ENCODE data around the gene C1orf159. TPM values are rescaled to one million over a fixed set of nuclear protein-coding genes. Genes with fewer than 3 reads are reported as not detected.
"Not testable (repeated sequence)": the region's sequence is repeated elsewhere in the genome, so short reads cannot be mapped to it uniquely, and the experiment has no call there.

Gene C1orf159
- total RNA-seq, 1 donor from 2014 or later, result 9.7 TPM

DNA sequence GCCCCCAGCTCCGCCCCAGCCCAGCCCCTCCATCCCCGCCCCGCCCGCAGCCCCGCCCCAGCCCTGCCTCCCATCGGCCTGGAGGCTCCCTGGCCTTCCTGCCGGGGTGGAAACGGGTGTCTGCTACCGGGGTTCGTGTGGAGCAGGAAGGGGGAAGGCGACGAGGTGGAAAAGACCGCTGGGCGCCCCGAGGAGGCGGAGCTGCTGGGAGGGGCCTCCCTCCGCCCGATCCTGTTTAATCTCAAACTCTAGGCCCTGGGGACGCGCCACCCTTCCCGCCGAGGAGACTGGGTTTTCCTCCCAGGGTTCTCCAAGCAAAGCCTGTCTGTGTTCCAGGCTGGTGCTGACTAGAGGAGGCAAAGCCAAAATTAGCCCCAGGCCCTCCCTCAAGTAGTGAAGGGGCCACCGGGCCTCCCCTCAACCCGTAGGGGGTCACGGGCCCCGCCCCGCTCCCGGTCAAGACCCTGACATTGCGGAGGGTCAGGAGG lies 41.6 kb upstream of the C1orf159 start:
- Histone ChIP-seq H3K27me3 (no peaks in the 10 kb centered on the region), H3K9me3 (no peaks in the 10 kb centered on the region), H3K4me3 (peak overlapping the region; percentile 77), H3K4me1 (peaks cover 10% of the 10 kb centered on the region), H3K27ac (peak overlapping the region; percentile 98), H3K36me3 (no peaks in the 10 kb centered on the region)
- intact Hi-C loops (cut with DNase I), result no loop called here
- no peak for TF ChIP-seq CTCF (IDR thresholded peaks at IDR 0.05)
- ATAC-seq (peak; percentile 93), DNase-seq (peak; percentile 95)

DNA sequence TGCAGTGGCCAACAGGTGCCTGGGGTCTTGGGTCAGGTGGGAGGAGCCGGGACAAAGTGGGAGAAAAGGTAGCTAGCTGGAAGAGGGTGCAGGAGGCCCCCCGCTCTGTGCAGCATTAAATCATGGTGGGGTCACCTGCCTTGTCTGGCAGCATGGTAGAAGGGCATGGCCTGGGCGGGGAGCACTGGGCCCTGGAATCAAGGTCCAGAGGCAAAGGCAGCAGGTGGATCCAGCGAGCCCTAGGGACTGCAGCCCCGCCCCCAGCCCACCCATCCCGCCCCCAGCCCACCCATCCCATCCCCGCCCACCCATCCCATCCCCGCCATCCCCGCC lies 41.1 kb upstream of the C1orf159 start:
- Histone ChIP-seq H3K4me3 (no peak overlapping the region), H3K27ac (no peak overlapping the region), H3K36me3 (no peaks in the 10 kb centered on the region), H3K27me3 (no peaks in the 10 kb centered on the region), H3K9me3 (no peaks in the 10 kb centered on the region), H3K4me1 (peaks cover 10% of the 10 kb centered on the region)
- ATAC-seq, result no peak
- intact Hi-C loops (cut with DNase I), result no loop called here
- DNase-seq, result no peak
- TF ChIP-seq CTCF (IDR thresholded peaks at IDR 0.05), result no peak

DNA sequence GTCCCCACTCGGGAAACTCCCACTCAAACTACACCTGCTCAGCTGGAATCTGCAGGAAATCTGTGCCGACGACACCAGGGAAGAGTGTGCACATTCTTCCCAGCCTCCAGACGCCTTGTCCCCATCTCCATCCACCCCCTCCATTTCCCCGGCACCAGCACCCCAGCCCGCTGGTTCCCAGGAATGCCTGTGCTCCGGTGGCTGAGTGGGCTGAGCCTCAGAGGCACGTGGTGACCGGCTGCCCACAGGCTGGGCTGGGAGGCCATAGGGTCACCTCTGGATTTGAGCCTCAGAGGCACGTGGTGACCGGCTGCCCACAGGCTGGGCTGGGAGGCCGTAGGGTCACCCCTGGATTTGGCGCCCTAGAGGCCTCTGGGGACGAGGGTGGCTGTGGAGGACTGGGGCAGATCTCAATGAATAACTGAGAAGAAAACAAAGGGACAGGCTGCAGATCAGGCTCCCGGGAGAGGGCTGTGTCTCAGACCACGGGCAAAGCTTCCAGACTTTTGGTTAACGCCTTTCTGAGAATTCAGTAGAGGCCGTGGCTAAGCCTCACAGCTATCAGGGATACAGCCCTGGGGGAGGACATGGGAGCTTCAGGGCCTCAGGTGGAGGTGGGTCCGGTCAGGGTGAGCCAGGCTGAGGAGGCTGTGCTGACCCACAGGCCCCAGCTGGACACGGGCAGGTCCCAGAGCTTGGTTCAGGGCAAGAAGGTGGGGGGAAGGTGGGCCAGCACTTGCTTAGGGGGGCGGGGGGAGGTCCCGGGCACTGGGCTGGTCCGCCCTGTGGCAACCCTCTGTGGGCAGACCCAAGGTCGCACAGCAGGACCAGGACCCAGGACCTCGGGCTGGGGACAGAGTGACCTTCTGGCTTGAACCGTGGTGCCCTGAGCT lies 40.5 kb upstream of the C1orf159 start:
- ATAC-seq (no peak), DNase-seq (no peak)
- no peaks in the 10 kb centered on the region for H3K27me3 ChIP-seq
- H3K4me3 ChIP-seq, result no peak overlapping the region
- peaks cover 10% of the 10 kb centered on the region for H3K4me1 ChIP-seq
- no peaks in the 10 kb centered on the region for H3K36me3 ChIP-seq
- intact Hi-C loops (cut with DNase I), result no loop called here
- no peaks in the 10 kb centered on the region for H3K9me3 ChIP-seq
- H3K27ac ChIP-seq, result no peak overlapping the region
- TF ChIP-seq CTCF (IDR thresholded peaks at IDR 0.05), result no peak

DNA sequence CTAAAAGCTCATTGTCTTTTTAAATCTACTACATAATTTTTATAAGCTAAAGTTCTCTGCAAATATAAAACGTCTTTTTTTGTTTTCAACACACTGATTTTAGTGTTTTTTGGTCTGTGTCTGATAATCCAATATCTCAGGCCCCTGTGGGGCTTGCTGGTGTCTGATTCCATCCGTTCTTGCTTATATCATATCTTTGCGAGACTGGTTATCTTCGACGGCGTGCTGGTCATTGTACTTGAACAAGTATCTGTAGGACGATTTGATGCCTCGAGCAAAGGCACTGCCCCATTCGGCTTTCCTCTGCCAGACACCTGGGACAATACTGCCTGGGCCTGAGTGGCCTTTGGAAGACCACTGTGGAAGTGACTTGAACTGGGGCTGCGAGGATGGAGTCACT lies 39.4 kb upstream of the C1orf159 start:
- H3K27ac ChIP-seq, result no peak overlapping the region
- H3K27me3 ChIP-seq, result no peaks in the 10 kb centered on the region
- ATAC-seq (no peak), DNase-seq (no peak)
- no peak overlapping the region for H3K4me3 ChIP-seq
- intact Hi-C loops (cut with DNase I), result no loop called here
- no peaks in the 10 kb centered on the region for H3K9me3 ChIP-seq
- H3K36me3 ChIP-seq, result no peaks in the 10 kb centered on the region
- peaks cover 10% of the 10 kb centered on the region for H3K4me1 ChIP-seq
- no peak for TF ChIP-seq CTCF (IDR thresholded peaks at IDR 0.05)

- Histone ChIP-seq H3K4me1 (peaks cover 10% of the 10 kb centered on the region), H3K36me3 (no peaks in the 10 kb centered on the region), H3K27me3 (no peaks in the 10 kb centered on the region), H3K9me3 (no peaks in the 10 kb centered on the region), H3K27ac (no peak overlapping the region), H3K4me3 (no peak overlapping the region)
- ATAC-seq, result no peak
- intact Hi-C loops (cut with DNase I), result no loop called here
- DNase-seq, result no peak
- no peak for TF ChIP-seq CTCF (IDR thresholded peaks at IDR 0.05)
Observed at GRCh38 chr1:1153874-1154273, 38.0 kb upstream of the C1orf159 start.

DNA sequence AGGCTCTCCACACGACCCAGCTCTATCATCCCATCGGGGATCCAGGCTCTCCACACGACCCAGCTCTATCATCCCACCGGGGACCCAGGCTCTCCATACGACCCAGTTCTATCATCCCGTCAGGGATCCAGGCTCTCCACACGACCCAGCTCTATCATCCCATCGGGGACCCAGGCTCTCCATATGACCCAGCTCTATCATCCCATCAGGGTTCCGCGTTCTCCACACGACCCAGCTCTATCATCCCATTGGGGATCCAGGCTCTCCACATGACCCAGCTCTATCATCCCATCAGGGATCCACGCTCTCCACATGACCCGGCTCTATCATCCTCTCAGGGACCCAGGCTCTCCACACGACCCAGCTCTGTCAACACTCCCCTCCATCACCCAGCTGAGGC lies 37.3 kb upstream of the C1orf159 start:
- DNase-seq; H3K27ac ChIP-seq; ATAC-seq; H3K27me3 ChIP-seq; H3K9me3 ChIP-seq; H3K4me1 ChIP-seq; H3K36me3 ChIP-seq; H3K4me3 ChIP-seq; intact Hi-C loops (cut with DNase I): not testable (repeated sequence)

- DNase-seq; ATAC-seq; H3K27me3 ChIP-seq; H3K4me3 ChIP-seq; intact Hi-C loops (cut with DNase I); H3K4me1 ChIP-seq; H3K36me3 ChIP-seq; H3K27ac ChIP-seq; H3K9me3 ChIP-seq: not testable (repeated sequence)
Observed at GRCh38 chr1:1152431-1152830, 36.5 kb upstream of the C1orf159 start.

Data from upper lobe of right lung (tissue), 1 donor.